ENCODE results near the gene KCTD2. TPM values are rescaled to one million over a fixed set of nuclear protein-coding genes. Genes with fewer than 3 reads are reported as not detected.
A peak's percentile ranks its signal among the peaks of the same experiment; 100 is the strongest.

The KCTD2 gene
- total RNA-seq, 1 donor from 2014 or later, result 23.8 TPM

GRCh38 chr17:75087558-75088453 lies 40.8 kb downstream of the KCTD2 start, which contains the start of gene SLC16A5:
Gene SLC16A5, plus strand, starts transcription at chr17:75087954. Its CDS starts 5,683 bp downstream, at chr17:75093637.
- intact Hi-C loops (cut with DNase I), result no loop called here
- ATAC-seq (ENCODE audit: poor library complexity) (peak; percentile 93), DNase-seq (peak; percentile 94)

GRCh38 chr17:75088465-75089417 lies 41.7 kb downstream of the KCTD2 start:
- DNase-seq (no peak), ATAC-seq (ENCODE audit: poor library complexity) (peak; percentile 14)
- intact Hi-C loops (cut with DNase I), result no loop called here

GRCh38 chr17:75090871-75091854 lies 44.1 kb downstream of the KCTD2 start:
- intact Hi-C loops (cut with DNase I), result no loop called here
- DNase-seq, result peak; percentile 71
- ATAC-seq (ENCODE audit: poor library complexity), result no peak

GRCh38 chr17:75091855-75092327 lies 44.9 kb downstream of the KCTD2 start:
- DNase-seq (no peak), ATAC-seq (ENCODE audit: poor library complexity) (no peak)
- intact Hi-C loops (cut with DNase I), result no loop called here

- intact Hi-C loops (cut with DNase I), result no loop called here
- DNase-seq (no peak), ATAC-seq (ENCODE audit: poor library complexity) (no peak)
These were observed 46.6 kb downstream of the KCTD2 start for GRCh38 chr17:75093548-75094158.

- DNase-seq (no peak), ATAC-seq (ENCODE audit: poor library complexity) (no peak)
- intact Hi-C loops (cut with DNase I), result no loop called here
These were observed 47.9 kb downstream of the KCTD2 start for GRCh38 chr17:75094871-75095399.

GRCh38 chr17:75096082-75096625 lies 49.1 kb downstream of the KCTD2 start:
- intact Hi-C loops (cut with DNase I), result no loop called here
- peak; percentile 84 for ATAC-seq (ENCODE audit: poor library complexity)
- DNase-seq, result peak; percentile 81

- ATAC-seq (ENCODE audit: poor library complexity), result no peak
- intact Hi-C loops (cut with DNase I), result no loop called here
- DNase-seq, result no peak
These were observed 50.8 kb downstream of the KCTD2 start for GRCh38 chr17:75097865-75098264.

- intact Hi-C loops (cut with DNase I), result no loop called here
- no peak for DNase-seq
- no peak for ATAC-seq (ENCODE audit: poor library complexity)
These were observed 51.8 kb downstream of the KCTD2 start for GRCh38 chr17:75098861-75099260.

GRCh38 chr17:75099881-75100595 lies 53.0 kb downstream of the KCTD2 start:
- DNase-seq (no peak), ATAC-seq (ENCODE audit: poor library complexity) (no peak)
- intact Hi-C loops (cut with DNase I), result no loop called here

GRCh38 chr17:75102385-75102821 lies 55.4 kb downstream of the KCTD2 start:
- DNase-seq (no peak), ATAC-seq (ENCODE audit: poor library complexity) (no peak)
- intact Hi-C loops (cut with DNase I), result no loop called here

- ATAC-seq (ENCODE audit: poor library complexity), result peak; percentile 56
- no peak for DNase-seq
- intact Hi-C loops (cut with DNase I), result no loop called here
These were observed 56.9 kb downstream of the KCTD2 start for GRCh38 chr17:75103601-75104554.

- DNase-seq, result no peak
- intact Hi-C loops (cut with DNase I), result no loop called here
- ATAC-seq (ENCODE audit: poor library complexity), result no peak
These were observed 58.4 kb downstream of the KCTD2 start for GRCh38 chr17:75105126-75106080.

- no peak for ATAC-seq (ENCODE audit: poor library complexity)
- intact Hi-C loops (cut with DNase I), result no loop called here
- DNase-seq, result no peak
These were observed 61.2 kb downstream of the KCTD2 start for GRCh38 chr17:75108193-75108592.
